ENCODE measurements around the gene THRB. TPM values are rescaled to one million over a fixed set of nuclear protein-coding genes. Genes with fewer than 3 reads are reported as not detected.

THRB gene
- total RNA-seq, 1 donor, result 0.36 TPM

- H4K20me1 ChIP-seq (ENCODE audit: insufficient read depth, low read length), result no peaks in the 10 kb centered on the region
- no peak overlapping the region for H2AFZ ChIP-seq (ENCODE audit: low read length)
- no peak overlapping the region for H3K27ac ChIP-seq (ENCODE audit: low read depth, low read length)
- H3K27me3 ChIP-seq (ENCODE audit: insufficient read depth, low read length), result peaks cover 6% of the 10 kb centered on the region
- no peaks in the 10 kb centered on the region for H3K9me3 ChIP-seq (ENCODE audit: low read depth, low read length)
- H3K4me2 ChIP-seq (ENCODE audit: insufficient read depth, low read length), result no peak overlapping the region
- no peaks in the 10 kb centered on the region for H3K36me3 ChIP-seq (ENCODE audit: insufficient read depth, low read length)
- TF ChIP-seq CTCF (IDR thresholded peaks at IDR 0.05; ENCODE audit: extremely low read depth, low read depth, low read length), result no peak
- no peak for DNase-seq (ENCODE audit: insufficient read length, low spot score, missing footprints)
- no peaks in the 10 kb centered on the region for H3K4me1 ChIP-seq (ENCODE audit: insufficient read depth, low read length)
- H3K4me3 ChIP-seq (ENCODE audit: insufficient read depth, low read length), result no peak overlapping the region
- H3K79me2 ChIP-seq (ENCODE audit: insufficient read depth, low read length), result no peaks in the 10 kb centered on the region
Measured at GRCh38 chr3:24211381-24211780, 283.3 kb downstream of the THRB start.

- Histone ChIP-seq H3K27ac (ENCODE audit: low read depth, low read length) (no peak overlapping the region), H4K20me1 (ENCODE audit: insufficient read depth, low read length) (no peaks in the 10 kb centered on the region), H3K4me1 (ENCODE audit: insufficient read depth, low read length) (no peaks in the 10 kb centered on the region), H3K9me3 (ENCODE audit: low read depth, low read length) (no peaks in the 10 kb centered on the region), H3K4me2 (ENCODE audit: insufficient read depth, low read length) (no peak overlapping the region), H2AFZ (ENCODE audit: low read length) (no peak overlapping the region), H3K4me3 (ENCODE audit: insufficient read depth, low read length) (no peak overlapping the region), H3K36me3 (ENCODE audit: insufficient read depth, low read length) (no peaks in the 10 kb centered on the region), H3K79me2 (ENCODE audit: insufficient read depth, low read length) (no peaks in the 10 kb centered on the region), H3K27me3 (ENCODE audit: insufficient read depth, low read length) (peaks cover 2% of the 10 kb centered on the region)
- TF ChIP-seq CTCF (IDR thresholded peaks at IDR 0.05; ENCODE audit: extremely low read depth, low read depth, low read length), result no peak
- no peak for DNase-seq (ENCODE audit: insufficient read length, low spot score, missing footprints)
Measured at GRCh38 chr3:24202071-24202470, 292.6 kb downstream of the THRB start.

- H3K36me3 ChIP-seq (ENCODE audit: insufficient read depth, low read length), result no peaks in the 10 kb centered on the region
- peaks cover 2% of the 10 kb centered on the region for H3K27me3 ChIP-seq (ENCODE audit: insufficient read depth, low read length)
- H3K4me3 ChIP-seq (ENCODE audit: insufficient read depth, low read length), result no peak overlapping the region
- no peaks in the 10 kb centered on the region for H3K79me2 ChIP-seq (ENCODE audit: insufficient read depth, low read length)
- H4K20me1 ChIP-seq (ENCODE audit: insufficient read depth, low read length), result no peaks in the 10 kb centered on the region
- H3K4me2 ChIP-seq (ENCODE audit: insufficient read depth, low read length), result no peak overlapping the region
- H3K4me1 ChIP-seq (ENCODE audit: insufficient read depth, low read length), result no peaks in the 10 kb centered on the region
- no peak overlapping the region for H2AFZ ChIP-seq (ENCODE audit: low read length)
- no peak overlapping the region for H3K27ac ChIP-seq (ENCODE audit: low read depth, low read length)
- no peaks in the 10 kb centered on the region for H3K9me3 ChIP-seq (ENCODE audit: low read depth, low read length)
- DNase-seq (ENCODE audit: insufficient read length, low spot score, missing footprints), result no peak
- no peak for TF ChIP-seq CTCF (IDR thresholded peaks at IDR 0.05; ENCODE audit: extremely low read depth, low read depth, low read length)
Measured at GRCh38 chr3:24201301-24201700, 293.3 kb downstream of the THRB start.

GRCh38 chr3:24199775-24200247 lies 294.8 kb downstream of the THRB start:
- Histone ChIP-seq H3K27me3 (ENCODE audit: insufficient read depth, low read length) (peaks cover 2% of the 10 kb centered on the region), H3K79me2 (ENCODE audit: insufficient read depth, low read length) (no peaks in the 10 kb centered on the region), H3K4me1 (ENCODE audit: insufficient read depth, low read length) (no peaks in the 10 kb centered on the region), H3K4me3 (ENCODE audit: insufficient read depth, low read length) (no peak overlapping the region), H4K20me1 (ENCODE audit: insufficient read depth, low read length) (no peaks in the 10 kb centered on the region), H3K27ac (ENCODE audit: low read depth, low read length) (no peak overlapping the region), H3K36me3 (ENCODE audit: insufficient read depth, low read length) (no peaks in the 10 kb centered on the region), H3K9me3 (ENCODE audit: low read depth, low read length) (no peaks in the 10 kb centered on the region), H2AFZ (ENCODE audit: low read length) (no peak overlapping the region), H3K4me2 (ENCODE audit: insufficient read depth, low read length) (no peak overlapping the region)
- no peak for TF ChIP-seq CTCF (IDR thresholded peaks at IDR 0.05; ENCODE audit: extremely low read depth, low read depth, low read length)
- DNase-seq (ENCODE audit: insufficient read length, low spot score, missing footprints), result no peak

Data from osteoblast (primary cell).